ENCODE results near the gene GJB1. TPM values are rescaled to one million over a fixed set of nuclear protein-coding genes. Genes with fewer than 3 reads are reported as not detected.

Gene GJB1
- total and polyA plus RNA-seq, 8 donors, result 40.1 to 70.6 (median 56.2) TPM

GRCh38 chrX:71183341-71183740, 39.7 kb upstream of the GJB1 start:
- Histone ChIP-seq H3K4me3 (no peak overlapping the region), H3K27me3 (no peaks in the 10 kb centered on the region), H3K27ac (no peak overlapping the region), H3K9me3 (no peaks in the 10 kb centered on the region), H3K36me3 (no peaks in the 10 kb centered on the region), H3K4me1 (no peaks in the 10 kb centered on the region)
- intact Hi-C loops (cut with DNase I), result no loop called here
- DNase-seq, result no peak
- no peak for ATAC-seq
- WGBS, 2 donors, result 57 to 74% methylated on average over 6 of the region's 6 CpGs
- no peak for TF ChIP-seq CTCF (IDR thresholded peaks at IDR 0.05)
- FAIRE-seq, result no peak

- ATAC-seq, result no peak
- no peak overlapping the region for H3K27ac ChIP-seq
- intact Hi-C loops (cut with DNase I), result no loop called here
- 13 to 28% methylated on average over 5 of the region's 5 CpGs for WGBS, 2 donors
- no peak overlapping the region for H3K4me3 ChIP-seq
- H3K36me3 ChIP-seq, result no peaks in the 10 kb centered on the region
- no peaks in the 10 kb centered on the region for H3K4me1 ChIP-seq
- H3K27me3 ChIP-seq, result no peaks in the 10 kb centered on the region
- TF ChIP-seq CTCF (IDR thresholded peaks at IDR 0.05), result no peak
- no peak for DNase-seq
- no peaks in the 10 kb centered on the region for H3K9me3 ChIP-seq
- no peak for FAIRE-seq
Measured at GRCh38 chrX:71184092-71184491, 38.9 kb upstream of the GJB1 start.

GRCh38 chrX:71184803-71185495, 38.1 kb upstream of the GJB1 start:
- no peak for FAIRE-seq

GRCh38 chrX:71191248-71191647, 31.8 kb upstream of the GJB1 start:
- TF ChIP-seq CTCF (IDR thresholded peaks at IDR 0.05), result no peak
- no peak for DNase-seq
- no peak for FAIRE-seq
- no peak overlapping the region for H3K4me3 ChIP-seq
- H3K9me3 ChIP-seq, result no peaks in the 10 kb centered on the region
- intact Hi-C loops (cut with DNase I), result no loop called here
- H3K27me3 ChIP-seq, result no peaks in the 10 kb centered on the region
- no peaks in the 10 kb centered on the region for H3K4me1 ChIP-seq
- H3K36me3 ChIP-seq, result no peaks in the 10 kb centered on the region
- no peak for ATAC-seq
- H3K27ac ChIP-seq, result no peak overlapping the region

More at GRCh38 chrX:71184803-71185495, 38.1 kb upstream of the GJB1 start:
- Histone ChIP-seq H3K27ac (peak overlapping the region in 2 of 4 donors; percentile 47 to 54), H3K9me3 (no peaks in the 10 kb centered on the region), H3K36me3 (no peaks in the 10 kb centered on the region), H3K27me3 (no peaks in the 10 kb centered on the region), H3K4me3 (no peak overlapping the region), H3K4me1 (no peaks in the 10 kb centered on the region)
- DNase-seq (peak in 3 of 6 donors; percentile 13 to 48 (median 25)), ATAC-seq (peak in 3 of 4 donors; percentile 18 to 27 (median 21))
- TF ChIP-seq CTCF (IDR thresholded peaks at IDR 0.05), result no peak
- intact Hi-C loops (cut with DNase I), result no loop called here
- 24 to 42% methylated on average over 4 of the region's 4 CpGs for WGBS, 2 donors

- H3K4me1 ChIP-seq, result no peaks in the 10 kb centered on the region
- no peaks in the 10 kb centered on the region for H3K27me3 ChIP-seq
- FAIRE-seq, result no peak
- WGBS, 2 donors, result 57 to 63% methylated on average over 4 of the region's 4 CpGs
- no peaks in the 10 kb centered on the region for H3K36me3 ChIP-seq
- no peak for TF ChIP-seq CTCF (IDR thresholded peaks at IDR 0.05)
- H3K27ac ChIP-seq, result no peak overlapping the region
- H3K4me3 ChIP-seq, result no peak overlapping the region
- no peak for ATAC-seq
- H3K9me3 ChIP-seq, result no peaks in the 10 kb centered on the region
- intact Hi-C loops (cut with DNase I), result no loop called here
- no peak for DNase-seq
Measured at GRCh38 chrX:71195964-71196649, 26.9 kb upstream of the GJB1 start.

Measured in pancreas (tissue), 10 donors.